Measurements from ENCODE around the gene DNAH2. TPM values are rescaled to one million over a fixed set of nuclear protein-coding genes. Genes with fewer than 3 reads are reported as not detected.
A peak's percentile ranks its signal among the peaks of the same experiment; 100 is the strongest.

DNAH2 gene
- total RNA-seq, 1 donor from 2014 or later = 0.29 TPM

DNA sequence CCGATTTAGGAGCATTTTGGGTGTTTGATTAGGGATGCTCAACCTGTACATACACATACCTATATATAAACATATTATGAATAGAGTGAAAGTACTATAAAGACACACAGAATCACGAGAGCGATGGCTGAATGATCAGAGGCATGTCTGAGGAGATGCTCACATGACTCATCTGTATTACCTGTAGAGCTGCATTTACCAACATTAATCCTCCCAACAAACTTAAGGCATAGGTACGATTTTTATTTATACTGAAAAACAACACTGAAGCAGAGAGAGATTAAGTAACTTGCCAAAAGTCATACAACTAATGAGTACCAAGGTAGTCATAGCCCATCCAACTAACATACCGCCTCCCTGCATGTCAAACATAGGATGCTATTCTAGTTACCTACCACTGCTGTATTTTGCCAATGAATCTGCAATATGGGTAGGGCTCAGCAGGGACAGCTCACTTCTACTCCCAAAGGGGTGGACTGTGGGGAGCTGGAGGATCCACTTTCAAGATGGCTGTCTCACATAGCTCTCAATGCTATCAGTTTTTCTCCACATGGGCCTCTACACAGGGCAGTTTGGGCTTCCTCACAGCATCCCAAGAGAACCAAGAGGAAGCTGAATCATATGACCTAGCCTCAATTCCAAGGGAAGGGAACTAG is 147.6 kb downstream of the DNAH2 start:
- Mint-ChIP-seq H3K27ac (no peak overlapping the region), H3K4me3 (ENCODE audit: low read depth) (no peak overlapping the region), H3K4me1 (ENCODE audit: low read depth) (peaks cover 11% of the 10 kb centered on the region), H3K36me3 (ENCODE audit: insufficient read depth) (peaks cover 32% of the 10 kb centered on the region), H3K27me3 (no peaks in the 10 kb centered on the region), H3K9me3 (ENCODE audit: low read depth) (no peaks in the 10 kb centered on the region)
- TF ChIP-seq, protein P1, sequence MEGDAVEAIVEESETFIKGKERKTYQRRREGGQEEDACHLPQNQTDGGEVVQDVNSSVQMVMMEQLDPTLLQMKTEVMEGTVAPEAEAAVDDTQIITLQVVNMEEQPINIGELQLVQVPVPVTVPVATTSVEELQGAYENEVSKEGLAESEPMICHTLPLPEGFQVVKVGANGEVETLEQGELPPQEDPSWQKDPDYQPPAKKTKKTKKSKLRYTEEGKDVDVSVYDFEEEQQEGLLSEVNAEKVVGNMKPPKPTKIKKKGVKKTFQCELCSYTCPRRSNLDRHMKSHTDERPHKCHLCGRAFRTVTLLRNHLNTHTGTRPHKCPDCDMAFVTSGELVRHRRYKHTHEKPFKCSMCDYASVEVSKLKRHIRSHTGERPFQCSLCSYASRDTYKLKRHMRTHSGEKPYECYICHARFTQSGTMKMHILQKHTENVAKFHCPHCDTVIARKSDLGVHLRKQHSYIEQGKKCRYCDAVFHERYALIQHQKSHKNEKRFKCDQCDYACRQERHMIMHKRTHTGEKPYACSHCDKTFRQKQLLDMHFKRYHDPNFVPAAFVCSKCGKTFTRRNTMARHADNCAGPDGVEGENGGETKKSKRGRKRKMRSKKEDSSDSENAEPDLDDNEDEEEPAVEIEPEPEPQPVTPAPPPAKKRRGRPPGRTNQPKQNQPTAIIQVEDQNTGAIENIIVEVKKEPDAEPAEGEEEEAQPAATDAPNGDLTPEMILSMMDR (IDR thresholded peaks at IDR 0.05; ENCODE audit: unreplicated experiment) = no peak
- no peak for DNase-seq (ENCODE audit: low spot score, unreplicated experiment)

DNA sequence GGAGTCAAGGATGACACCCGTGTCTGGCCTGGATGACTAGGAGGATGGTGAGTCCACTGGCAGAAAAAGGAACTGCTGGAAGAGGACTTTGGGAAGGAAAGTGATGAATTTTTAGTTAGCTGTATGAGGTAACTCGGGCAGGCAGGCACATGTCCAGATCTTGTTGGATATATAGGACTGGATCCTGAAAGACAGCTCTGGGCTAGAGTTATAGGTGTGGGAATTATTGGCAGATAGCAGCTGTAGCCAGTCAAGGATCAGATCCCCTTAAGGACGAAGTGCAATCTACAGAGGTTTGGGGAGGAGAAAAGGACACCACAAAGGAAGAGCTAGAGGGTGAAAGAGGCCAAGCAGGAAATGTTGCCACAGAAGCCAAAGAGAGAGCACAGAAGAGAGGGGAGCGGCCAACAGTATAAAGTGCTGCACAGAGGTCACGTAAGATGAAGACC is 150.4 kb downstream of the DNAH2 start:
- Mint-ChIP-seq H3K36me3 (ENCODE audit: insufficient read depth) (peaks cover 25% of the 10 kb centered on the region), H3K27me3 (no peaks in the 10 kb centered on the region), H3K27ac (peak overlapping the region; percentile 81), H3K4me3 (ENCODE audit: low read depth) (no peak overlapping the region), H3K9me3 (ENCODE audit: low read depth) (no peaks in the 10 kb centered on the region), H3K4me1 (ENCODE audit: low read depth) (peaks cover 9% of the 10 kb centered on the region)
- DNase-seq (ENCODE audit: low spot score, unreplicated experiment) = no peak
- TF ChIP-seq, protein P1 (IDR thresholded peaks at IDR 0.05; ENCODE audit: unreplicated experiment) = no peak

DNA sequence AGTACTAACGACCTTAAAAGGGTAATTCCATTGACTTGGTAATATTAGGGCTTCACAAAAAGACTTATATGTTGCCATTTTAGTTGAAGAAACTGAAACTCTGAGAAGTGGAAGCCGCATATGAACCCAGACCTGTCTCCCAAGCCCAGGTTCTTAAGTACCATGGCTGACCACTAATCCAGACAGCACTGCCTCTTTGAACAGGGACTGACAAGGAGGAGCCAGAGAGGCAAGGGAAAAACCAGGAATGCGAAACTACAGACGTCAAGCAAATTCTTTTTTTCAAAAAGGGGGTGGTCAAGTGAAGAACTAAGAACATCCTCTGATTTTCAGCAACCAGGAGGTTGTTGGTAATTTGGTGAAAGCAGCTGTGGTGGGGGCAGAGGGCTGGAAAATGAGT is 155.5 kb downstream of the DNAH2 start:
- TF ChIP-seq, protein P1 (IDR thresholded peaks at IDR 0.05; ENCODE audit: unreplicated experiment) = no peak
- Mint-ChIP-seq H3K9me3 (ENCODE audit: low read depth) (no peaks in the 10 kb centered on the region), H3K4me3 (ENCODE audit: low read depth) (no peak overlapping the region), H3K36me3 (ENCODE audit: insufficient read depth) (peaks cover 16% of the 10 kb centered on the region), H3K4me1 (ENCODE audit: low read depth) (no peaks in the 10 kb centered on the region), H3K27ac (no peak overlapping the region), H3K27me3 (no peaks in the 10 kb centered on the region)
- no peak for DNase-seq (ENCODE audit: low spot score, unreplicated experiment)

DNA sequence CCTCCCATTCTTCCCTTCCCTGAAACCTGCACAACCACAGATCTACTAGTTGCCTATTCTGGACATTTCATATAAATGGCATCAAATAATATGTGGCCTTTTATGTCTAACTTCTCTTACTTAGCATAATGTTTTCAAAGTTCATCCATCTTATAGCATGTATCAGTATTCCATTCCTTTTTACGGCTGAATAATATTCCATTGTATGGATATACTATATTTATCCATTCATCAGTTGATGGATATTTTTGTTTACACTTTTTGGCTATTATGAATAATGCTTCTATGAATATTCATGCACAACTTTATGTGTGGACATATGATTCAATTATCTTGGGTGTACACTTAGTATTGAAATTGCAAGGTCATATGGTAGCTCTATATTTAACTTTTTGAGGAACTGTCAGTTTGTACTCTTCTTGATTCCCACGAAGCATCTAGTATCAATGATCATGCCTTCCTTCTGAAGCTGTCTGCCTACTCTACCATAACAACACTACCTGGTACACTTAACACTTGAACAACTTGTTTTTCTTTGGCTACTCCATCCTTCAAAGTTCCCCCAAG is 158.3 kb downstream of the DNAH2 start:
- no peak for DNase-seq (ENCODE audit: low spot score, unreplicated experiment)
- H3K27ac Mint-ChIP-seq = no peak overlapping the region
- TF ChIP-seq, protein P1 (IDR thresholded peaks at IDR 0.05; ENCODE audit: unreplicated experiment) = no peak
- no peaks in the 10 kb centered on the region for H3K4me1 Mint-ChIP-seq (ENCODE audit: low read depth)
- H3K4me3 Mint-ChIP-seq (ENCODE audit: low read depth) = no peak overlapping the region
- peaks cover 14% of the 10 kb centered on the region for H3K36me3 Mint-ChIP-seq (ENCODE audit: insufficient read depth)
- H3K9me3 Mint-ChIP-seq (ENCODE audit: low read depth) = no peaks in the 10 kb centered on the region
- no peaks in the 10 kb centered on the region for H3K27me3 Mint-ChIP-seq

DNA sequence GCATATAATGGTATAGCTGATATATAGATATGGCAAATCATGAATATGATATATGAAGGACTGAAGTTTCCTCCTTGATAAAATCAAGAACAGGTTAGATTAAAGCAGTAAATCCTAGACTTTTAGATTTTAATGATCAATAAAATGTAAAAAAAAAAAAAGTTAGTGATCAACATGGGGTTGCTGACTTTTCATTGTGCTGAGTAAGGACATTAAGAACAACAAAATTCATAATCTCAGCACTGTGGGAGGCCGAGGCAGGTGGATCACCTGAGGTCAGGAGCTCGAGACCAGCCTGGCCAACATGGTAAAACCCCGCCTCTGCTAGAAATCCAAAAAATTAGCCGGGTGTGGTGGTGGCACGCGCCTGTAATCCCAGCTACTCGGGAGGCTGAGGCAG is 160.7 kb downstream of the DNAH2 start:
- Mint-ChIP-seq H3K4me1 (ENCODE audit: low read depth) (no peaks in the 10 kb centered on the region), H3K4me3 (ENCODE audit: low read depth) (no peak overlapping the region), H3K27ac (no peak overlapping the region), H3K36me3 (ENCODE audit: insufficient read depth) (peaks cover 12% of the 10 kb centered on the region), H3K9me3 (ENCODE audit: low read depth) (no peaks in the 10 kb centered on the region), H3K27me3 (no peaks in the 10 kb centered on the region)
- no peak for DNase-seq (ENCODE audit: low spot score, unreplicated experiment)
- TF ChIP-seq, protein P1 (IDR thresholded peaks at IDR 0.05; ENCODE audit: unreplicated experiment) = no peak

All from progenitor cell of endocrine pancreas (in vitro differentiated cells).